Measurements from ENCODE around the gene ABCA2.

Gene ABCA2

DNA sequence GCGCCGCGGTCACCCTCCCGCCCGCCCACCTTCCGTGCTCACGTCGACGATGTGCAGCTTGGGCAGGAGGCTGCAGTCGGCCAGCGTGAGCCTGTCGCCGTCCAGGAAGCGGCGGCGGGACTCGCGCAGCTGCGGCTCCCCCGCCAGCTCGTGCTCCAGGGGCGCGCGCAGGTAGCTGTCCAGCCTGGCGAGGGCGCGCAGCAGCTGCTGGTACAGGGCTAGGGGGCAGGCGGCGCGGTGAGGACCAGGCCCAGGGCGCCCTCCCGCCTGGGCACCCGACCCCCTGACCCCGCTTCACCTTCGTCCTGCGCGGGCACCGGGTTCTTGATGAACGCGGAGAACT, 33.2 kb downstream of the ABCA2 start:
- DNase-seq = no peak

DNA sequence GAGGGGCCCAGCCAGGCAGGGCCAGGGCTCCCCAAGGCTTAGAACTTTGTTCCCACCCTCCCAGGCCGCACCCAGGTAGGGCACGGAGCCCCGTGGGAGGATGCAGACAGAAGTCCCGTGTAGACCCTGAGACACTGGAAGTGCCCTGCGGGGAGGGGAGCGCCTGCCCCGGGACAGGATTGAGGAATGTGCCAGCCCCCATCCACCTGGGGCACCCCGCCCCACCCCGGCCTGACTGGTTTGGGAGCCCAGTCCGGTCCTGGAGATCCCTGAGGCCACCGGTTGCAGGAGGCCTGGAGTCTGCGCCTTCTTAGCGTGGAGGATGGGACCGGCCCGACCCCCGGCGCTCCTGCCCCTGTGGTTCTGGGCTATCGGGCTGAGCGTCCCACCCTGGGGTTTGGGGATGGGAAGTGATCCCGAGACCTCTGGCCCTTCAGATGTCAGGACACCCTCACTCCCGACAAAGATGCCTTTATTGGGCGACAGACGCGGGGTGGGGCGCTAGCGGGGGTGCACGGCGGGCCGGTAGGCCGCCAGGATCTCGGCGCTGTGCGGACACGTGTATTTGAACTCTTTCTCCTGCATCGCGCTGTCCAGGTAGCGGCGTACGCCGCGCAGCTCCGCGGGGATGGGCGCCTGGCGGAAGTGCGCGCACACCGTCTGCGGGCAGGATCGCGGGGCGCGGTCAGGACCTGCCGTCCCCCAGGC, 33.7 kb downstream of the ABCA2 start:
- DNase-seq = no peak

DNA sequence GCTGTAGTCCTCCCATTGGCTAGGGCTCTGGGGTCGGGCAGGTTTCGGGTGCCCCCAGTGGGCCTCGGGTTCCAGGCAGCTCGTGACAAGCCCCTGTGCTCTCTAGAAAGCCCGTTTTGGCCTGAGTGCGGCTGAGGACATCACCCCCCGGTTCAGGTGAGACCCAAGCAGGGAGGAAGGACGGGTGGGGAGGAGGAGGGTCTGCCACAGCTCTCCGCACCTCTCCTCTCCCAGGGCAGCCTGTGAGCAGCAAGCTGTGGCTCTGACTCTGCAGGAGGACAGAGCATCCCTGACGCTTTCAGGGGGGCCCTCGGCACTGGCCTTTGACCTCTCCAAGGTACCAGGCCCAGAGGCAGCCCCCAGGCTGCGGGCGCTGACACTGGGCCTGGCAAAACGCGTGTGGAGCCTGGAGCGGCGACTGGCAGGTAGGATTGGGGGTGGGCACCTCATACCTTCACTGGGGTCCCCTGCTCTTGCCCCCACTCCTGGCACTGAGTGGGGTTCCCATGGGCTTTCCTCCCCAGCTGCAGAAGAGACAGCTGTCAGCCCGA, 35.1 kb downstream of the ABCA2 start:
- no peak for DNase-seq

DNA sequence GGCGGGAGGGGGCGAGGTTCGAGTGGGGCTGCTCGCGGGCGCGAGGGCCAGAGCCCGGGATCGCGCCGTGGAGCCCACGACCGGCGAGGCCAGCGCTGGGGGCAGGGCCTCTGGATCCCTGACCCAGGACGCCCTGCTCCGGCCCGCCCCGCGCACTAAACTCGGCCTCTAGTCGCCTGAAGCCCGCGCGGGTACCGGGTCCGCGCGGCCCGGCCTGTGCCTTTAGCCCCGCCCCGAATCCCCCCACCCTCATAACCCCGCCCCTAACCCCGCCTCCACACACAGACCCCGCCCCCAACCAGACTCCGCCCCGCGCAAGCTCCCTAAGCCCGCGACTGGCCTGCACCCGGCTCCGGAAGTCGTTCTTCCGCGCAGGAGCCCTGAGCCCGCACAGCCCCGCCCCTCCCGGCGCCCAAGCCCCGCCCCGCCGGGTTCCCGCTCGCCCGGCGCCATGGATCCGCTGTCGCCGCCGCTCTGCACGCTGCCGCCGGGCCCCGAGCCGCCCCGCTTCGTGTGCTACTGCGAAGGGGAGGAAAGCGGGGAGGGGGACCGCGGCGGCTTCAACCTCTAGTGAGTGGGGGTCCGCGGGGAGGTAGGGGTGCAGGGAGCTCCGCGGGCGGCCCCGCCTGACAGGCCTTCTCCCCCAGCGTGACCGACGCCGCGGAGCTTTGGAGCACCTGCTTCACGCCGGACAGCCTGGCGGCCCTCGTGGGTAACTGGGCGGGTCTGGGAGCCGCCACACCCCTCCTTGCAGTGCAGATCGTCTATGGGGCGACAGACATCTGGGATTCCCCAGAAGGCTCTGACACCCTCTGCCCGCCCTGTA, 35.8 kb downstream of the ABCA2 start, which contains the start of gene PAXX:
Gene PAXX, plus strand, starts transcription at position 430 of the 826 bp plus-strand sequence. Its CDS starts 22 bp downstream, at position 452.
- DNase-seq = peak; percentile 92

DNA sequence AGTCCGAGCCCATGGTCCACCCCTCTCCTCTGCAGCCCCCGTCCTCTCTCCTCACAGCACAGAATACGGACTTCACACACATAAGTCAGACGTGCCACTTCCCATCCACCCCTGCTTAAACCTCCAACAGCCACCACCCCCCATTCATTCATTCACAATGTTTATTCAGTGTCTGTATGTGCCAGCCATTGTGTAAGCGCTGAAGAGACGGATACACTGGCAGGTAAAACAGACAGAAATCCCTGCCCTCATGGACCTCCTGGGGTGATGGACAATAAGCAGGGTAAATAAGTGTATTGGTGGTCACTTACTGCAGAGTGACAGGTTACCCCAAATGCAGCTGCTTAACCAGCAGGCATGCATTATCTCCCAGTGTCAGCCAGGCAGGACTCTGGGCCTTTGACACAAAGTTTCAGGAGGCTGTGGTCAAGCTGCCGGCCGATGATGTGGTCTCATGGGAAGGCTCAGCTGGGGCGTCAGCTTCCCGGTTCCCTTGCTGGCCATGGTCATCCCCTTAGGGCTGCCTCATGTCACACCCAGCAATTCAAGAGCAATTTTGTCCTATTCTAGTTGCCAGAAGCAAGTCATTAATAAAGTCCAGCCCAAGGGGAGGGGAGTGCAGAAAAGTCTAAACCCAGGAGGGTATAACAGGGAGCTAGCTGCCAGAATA, 37.7 kb downstream of the ABCA2 start:
- DNase-seq = no peak

- no peak for DNase-seq
These were observed 39.2 kb downstream of the ABCA2 start for GRCh38 chr9:136988872-136989271.

GRCh38 chr9:136985853-136986252, 42.2 kb downstream of the ABCA2 start:
- DNase-seq = no peak

DNA sequence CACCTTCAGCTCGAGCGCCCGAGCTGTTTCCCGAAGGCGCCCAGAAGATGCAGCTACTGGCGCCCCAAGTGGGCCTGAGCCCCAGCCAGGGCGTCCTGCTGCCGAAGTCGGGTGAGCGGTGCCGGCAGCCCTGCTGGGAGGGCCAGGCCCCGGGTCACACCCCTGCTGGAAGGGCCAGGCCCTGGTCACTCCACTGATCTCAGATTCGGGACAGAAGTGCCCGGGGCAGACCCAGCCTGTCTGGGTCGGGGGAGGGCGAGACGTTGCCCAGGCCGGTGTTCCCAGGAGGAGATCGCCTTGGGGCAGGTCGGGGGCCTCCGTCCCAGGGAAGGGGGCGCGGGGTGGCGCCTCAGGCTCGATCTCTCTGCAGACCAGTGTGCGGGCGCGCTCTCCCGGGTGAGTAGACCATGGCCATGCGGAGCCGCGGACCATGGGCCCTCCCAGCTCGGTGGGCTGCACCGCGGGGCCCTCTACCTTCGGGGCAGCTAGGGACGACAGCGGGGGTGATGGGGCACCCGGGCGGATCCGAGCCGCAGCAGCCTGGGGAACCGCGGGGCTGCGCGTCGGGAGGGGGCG, 42.9 kb downstream of the ABCA2 start:
- no peak for DNase-seq

DNA sequence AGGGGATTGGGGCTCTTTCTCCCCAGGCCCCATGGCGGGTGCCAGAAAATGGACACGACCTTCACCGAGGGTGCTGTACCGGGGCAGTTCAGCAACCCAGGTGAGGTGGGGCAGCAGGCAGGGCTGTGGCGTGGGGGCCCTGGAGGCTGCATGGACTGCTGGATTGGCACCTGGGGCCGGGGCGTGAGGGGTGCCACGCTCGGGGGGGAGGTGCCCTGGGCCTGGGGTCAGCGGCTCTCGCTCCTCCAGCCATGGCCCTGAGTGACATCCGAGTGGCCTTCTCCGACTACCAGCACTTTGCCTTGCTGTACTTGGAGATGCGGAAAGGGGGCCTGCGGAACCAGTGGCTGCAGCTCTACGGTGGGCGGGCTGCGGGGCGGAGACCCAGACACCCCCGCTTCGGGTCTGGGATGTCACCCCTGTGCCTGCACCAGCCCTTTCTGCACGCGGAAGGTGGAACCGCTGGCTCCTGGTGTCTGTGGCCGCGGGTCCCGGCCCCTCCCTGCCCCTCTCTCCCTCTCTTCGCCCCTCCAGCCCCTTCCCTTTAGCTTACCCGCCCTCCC, 43.5 kb downstream of the ABCA2 start:
- DNase-seq = no peak

DNA sequence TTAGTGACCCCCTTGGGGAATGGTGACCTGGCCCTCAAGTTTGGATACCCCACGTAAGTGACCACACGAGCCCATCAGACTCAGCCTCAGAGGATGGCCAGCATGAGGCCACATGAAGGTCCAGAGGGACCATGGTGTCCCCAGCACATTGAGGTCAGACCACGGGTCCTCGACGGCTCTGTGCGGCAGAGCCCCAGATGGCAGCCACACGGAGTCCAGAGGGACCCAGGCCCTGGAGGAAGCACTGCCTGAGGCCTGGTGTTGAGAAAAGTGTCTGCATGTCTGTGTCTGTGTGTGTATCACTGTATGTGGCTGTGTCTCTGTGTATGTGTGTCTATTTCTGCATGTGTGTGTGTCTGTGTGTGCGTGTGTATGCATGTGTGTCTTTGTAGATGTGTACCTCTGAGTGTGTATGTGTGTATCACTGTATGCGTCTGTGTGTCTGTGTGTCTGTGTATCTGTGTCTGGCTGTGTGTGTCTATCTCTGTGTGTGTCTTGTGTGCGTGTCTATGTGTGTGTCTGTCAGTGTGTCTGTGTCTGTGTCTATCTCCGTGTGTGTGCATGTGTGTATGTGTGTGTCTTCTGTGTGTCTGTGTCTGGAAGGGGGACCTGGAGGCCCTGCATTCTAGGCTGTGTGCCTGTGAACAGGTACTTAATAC, 44.3 kb downstream of the ABCA2 start:
- no peak for DNase-seq

DNA sequence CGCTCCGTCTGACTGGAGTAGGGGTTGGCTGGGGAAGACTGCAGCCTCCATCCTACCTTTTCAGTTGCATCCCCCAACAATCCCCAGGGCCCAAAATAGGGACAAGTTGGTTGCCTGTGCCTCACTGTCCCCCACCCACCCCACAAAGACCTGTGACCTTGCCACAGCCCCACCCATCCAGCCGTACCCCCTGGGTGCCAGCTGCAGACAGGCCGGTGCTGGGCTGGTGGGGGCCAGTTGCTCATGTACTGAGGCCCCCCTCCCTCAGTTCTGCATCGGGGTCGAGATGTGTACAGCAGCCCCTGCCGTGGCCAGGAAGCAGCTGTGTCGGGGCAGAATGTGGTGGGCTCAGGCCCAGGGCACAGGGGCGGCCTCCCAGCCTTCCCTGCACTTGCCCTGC, 44.9 kb downstream of the ABCA2 start:
- no peak for DNase-seq

GRCh38 chr9:136982232-136983051, 45.6 kb downstream of the ABCA2 start, which contains the start of gene LCNL1:
Gene LCNL1, plus strand, starts transcription at chr9:136982993. Its CDS starts 594 bp downstream, at chr9:136983587.
- DNase-seq = no peak

DNA sequence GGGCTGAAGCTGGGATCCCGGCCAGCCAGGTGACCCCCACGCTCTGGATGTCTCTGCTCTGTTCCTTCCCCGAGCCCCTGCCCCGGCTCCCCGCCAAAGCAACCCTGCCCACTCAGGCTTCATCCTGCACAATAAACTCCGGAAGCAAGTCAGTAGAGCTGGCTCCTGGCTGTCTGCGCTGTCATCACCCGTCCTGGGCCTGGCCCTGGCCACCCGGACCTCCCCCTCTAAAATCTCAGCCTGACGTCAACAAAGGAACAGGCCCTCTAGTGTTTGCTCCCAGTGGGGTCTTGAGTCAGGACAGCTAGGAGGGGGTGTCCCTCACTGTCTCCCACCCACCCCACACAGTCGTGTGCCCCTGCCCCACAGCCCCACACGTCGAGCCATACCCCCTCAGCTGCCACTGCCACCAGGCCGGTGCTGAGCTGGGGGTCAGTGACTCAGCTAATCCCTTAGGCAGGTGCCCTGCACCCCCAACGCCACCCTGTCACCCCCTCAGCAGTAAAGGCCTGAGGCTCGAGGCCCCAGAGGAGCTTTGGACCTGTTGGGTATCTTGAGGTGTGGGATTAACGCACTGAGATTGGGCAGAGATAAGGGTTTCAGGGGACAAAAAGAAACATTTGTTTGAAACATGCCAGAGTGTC, 46.3 kb downstream of the ABCA2 start:
- no peak for DNase-seq

GRCh38 chr9:136980669-136981478, 47.2 kb downstream of the ABCA2 start:
- no peak for DNase-seq

- no peak for DNase-seq
These were observed 48.1 kb downstream of the ABCA2 start for GRCh38 chr9:136979769-136980587.

DNA sequence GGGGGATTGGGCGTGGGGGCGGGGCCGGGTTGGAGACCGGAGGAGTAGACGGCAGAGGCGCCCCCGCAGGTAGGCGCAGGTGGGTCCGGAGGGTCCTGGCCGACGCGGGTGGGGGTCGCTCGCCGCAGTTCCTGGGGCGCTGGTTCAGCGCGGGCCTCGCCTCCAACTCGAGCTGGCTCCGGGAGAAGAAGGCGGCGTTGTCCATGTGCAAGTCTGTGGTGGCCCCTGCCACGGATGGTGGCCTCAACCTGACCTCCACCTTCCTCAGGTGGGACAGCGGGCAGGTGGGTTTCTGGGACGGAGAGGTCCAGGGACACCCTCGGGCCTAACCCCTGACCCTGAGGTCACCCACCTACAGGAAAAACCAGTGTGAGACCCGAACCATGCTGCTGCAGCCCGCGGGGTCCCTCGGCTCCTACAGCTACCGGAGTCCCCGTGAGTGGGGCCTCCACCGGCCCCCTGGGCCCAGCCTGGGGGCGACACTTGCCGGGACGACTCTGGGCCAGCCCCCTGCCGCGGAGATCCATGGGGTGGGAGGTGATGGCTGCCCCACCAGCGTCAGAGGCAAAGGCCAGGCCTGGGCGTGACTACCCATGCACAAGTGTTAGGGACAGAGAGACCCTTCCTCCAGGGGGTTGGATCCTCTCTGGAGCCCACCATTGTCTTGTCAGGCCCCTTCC, 49.0 kb downstream of the ABCA2 start:
- DNase-seq = no peak

- DNase-seq = peak; percentile 67
These were observed 49.8 kb downstream of the ABCA2 start for GRCh38 chr9:136978073-136978864.

Measured in central memory CD4-positive, alpha-beta T cell (primary cell).